ENCODE data around the gene VPS45.

DNA sequence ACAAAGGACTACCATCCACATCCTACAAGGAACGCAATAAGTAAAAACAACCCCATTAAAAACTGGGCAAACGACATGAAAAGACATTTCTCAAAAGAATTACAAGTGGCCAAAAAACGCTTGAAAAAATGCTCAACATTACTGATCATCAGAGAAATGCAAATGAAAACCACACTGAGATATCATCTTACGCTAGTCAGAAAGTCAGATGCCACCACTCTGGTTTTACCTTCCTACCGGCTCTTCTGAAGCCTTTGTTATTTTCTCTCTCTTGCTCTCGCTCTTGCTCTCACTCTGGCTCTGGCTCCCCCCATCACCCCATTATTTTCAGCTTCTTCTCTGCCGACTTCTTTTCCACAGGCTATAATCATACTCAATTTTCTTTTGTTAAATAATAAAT, 38.8 kb downstream of the VPS45 start:
- TF ChIP-seq, protein P1, sequence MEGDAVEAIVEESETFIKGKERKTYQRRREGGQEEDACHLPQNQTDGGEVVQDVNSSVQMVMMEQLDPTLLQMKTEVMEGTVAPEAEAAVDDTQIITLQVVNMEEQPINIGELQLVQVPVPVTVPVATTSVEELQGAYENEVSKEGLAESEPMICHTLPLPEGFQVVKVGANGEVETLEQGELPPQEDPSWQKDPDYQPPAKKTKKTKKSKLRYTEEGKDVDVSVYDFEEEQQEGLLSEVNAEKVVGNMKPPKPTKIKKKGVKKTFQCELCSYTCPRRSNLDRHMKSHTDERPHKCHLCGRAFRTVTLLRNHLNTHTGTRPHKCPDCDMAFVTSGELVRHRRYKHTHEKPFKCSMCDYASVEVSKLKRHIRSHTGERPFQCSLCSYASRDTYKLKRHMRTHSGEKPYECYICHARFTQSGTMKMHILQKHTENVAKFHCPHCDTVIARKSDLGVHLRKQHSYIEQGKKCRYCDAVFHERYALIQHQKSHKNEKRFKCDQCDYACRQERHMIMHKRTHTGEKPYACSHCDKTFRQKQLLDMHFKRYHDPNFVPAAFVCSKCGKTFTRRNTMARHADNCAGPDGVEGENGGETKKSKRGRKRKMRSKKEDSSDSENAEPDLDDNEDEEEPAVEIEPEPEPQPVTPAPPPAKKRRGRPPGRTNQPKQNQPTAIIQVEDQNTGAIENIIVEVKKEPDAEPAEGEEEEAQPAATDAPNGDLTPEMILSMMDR (IDR thresholded peaks at IDR 0.05): no peak
- TF ChIP-seq POLR2AphosphoS5 (IDR thresholded peaks at IDR 0.05) (no peak), EP300 (IDR thresholded peaks at IDR 0.05) (no peak), POLR2A (IDR thresholded peaks at IDR 0.05; ENCODE audit: low read depth) (no peak)
